C4-2B (cell line): ENCODE measurements around the gene NEURL3.

Experiments used
- H3K27ac ChIP-seq: fragments of 450-650 bp; 2 replicates; pipeline ENCODE4 v1.5.1; 2017
- ZFX ChIP-seq: fragments of 450-650 bp; IDR thresholded peaks from 2 replicates; pipeline ENCODE4 v1.6.1; 2017
- TF ChIP-seq, protein P1 (sequence below): fragments of 450-650 bp; conservative IDR thresholded peaks from 2 replicates; pipeline ENCODE4 v1.5.1; 2017; ENCODE audit warnings: mild to moderate bottlenecking

The NEURL3 gene

DNA sequence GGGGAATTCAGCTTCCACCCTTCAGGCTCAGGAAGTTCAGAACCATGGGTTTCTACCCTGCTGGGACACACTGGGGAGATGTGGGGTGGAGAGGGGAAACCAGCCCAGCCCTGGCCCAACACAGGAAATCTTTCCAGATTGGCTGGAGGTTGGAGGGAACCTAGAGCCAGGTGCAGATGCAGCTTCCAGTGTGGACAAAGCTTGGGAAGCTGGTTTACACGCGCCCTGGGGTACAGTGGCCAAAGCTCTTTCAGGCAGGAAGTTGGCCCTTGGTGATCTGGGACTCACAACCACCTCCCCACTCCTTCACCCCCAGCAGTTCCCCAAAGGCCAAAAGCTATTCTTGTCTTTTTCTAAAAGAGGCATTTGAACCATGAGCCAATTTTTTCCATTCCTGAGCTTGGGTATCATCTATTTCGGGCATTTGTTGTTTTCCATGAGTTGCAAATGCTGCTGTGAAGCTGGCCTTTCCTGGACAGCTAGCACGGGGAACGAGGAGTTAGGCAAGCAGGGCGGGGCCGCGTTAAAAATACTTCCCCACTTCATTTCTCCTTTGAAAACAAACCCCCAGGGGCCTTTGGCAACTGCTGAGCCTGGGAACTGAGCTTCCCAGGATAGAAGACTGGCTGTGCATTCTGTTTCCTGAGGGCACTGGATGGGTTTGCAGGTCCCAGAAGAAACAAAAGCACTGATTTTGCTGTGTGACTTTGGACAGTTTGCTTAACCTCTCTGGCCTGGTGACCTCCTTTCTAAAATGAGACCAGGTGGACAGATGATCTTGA is 28.3 kb upstream of the NEURL3 start:
- no peak overlapping the region for H3K27ac ChIP-seq
- no peak for TF ChIP-seq ZFX
- TF ChIP-seq, protein P1, sequence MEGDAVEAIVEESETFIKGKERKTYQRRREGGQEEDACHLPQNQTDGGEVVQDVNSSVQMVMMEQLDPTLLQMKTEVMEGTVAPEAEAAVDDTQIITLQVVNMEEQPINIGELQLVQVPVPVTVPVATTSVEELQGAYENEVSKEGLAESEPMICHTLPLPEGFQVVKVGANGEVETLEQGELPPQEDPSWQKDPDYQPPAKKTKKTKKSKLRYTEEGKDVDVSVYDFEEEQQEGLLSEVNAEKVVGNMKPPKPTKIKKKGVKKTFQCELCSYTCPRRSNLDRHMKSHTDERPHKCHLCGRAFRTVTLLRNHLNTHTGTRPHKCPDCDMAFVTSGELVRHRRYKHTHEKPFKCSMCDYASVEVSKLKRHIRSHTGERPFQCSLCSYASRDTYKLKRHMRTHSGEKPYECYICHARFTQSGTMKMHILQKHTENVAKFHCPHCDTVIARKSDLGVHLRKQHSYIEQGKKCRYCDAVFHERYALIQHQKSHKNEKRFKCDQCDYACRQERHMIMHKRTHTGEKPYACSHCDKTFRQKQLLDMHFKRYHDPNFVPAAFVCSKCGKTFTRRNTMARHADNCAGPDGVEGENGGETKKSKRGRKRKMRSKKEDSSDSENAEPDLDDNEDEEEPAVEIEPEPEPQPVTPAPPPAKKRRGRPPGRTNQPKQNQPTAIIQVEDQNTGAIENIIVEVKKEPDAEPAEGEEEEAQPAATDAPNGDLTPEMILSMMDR, result no peak

DNA sequence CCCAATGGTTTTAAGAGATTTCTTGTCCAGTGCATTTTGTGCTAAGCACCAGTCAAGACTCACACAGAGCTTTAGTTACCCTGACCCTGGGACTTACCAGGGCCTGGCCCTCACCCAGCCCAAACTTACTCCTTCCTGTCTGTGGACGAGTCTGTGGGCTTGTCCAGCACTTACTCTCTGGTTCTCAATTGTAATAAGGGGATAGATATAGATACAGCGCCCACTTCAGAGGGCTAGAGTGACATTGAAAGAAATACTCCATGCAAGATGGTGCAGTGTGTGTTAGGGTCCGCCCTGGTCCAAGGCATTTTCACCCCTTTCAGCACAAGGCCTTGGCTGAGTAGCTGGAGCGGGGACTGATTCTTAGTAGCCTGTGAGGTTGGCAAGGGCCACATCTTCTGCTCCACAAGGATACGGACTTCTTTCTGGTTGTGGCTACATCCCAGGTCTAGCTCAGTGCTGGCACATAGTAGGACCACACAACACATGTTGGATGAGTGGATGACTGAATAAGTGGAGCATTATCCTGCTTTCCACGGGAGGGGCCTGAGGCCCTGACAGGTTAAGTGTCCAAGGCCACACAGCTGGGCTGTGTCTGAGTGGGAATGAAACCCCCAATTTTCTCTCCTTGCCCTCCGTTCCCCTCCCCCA is 27.6 kb upstream of the NEURL3 start:
- no peak overlapping the region for H3K27ac ChIP-seq
- TF ChIP-seq, protein P1, result no peak
- no peak for TF ChIP-seq ZFX

DNA sequence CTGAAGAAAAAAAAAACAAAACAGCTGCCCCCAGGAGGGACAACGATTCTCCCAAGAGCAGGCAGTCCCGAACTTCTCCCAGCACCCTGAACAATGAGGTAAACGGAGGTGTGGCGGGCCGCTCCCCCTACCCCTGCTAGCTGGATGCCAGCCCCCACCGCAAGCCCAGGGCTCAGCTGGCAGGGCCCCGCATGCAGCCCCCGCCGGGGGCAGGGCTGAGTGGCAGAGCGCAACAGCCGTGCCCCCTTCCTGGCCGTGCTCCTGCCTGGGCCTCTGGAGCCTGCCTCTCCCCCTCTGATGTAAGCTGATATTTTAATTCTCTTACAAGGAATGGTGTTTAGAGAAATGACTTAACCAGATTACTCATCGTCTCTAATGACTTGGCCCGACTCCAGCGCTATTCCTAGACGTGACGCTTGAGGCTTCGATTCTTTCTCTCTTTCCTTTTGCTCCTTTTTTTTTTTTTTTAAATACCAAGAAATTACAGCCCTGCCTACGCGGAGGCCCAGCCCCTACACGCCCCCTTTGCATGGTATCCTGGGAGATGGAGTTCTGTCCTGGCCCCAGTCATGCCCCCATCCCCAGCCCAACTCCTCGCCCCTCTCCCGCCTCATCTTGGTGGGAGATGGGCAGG is 26.8 kb upstream of the NEURL3 start:
- no peak overlapping the region; the same call in 1 of the 2 replicates for H3K27ac ChIP-seq
- no peak for TF ChIP-seq ZFX
- TF ChIP-seq, protein P1, result no peak

DNA sequence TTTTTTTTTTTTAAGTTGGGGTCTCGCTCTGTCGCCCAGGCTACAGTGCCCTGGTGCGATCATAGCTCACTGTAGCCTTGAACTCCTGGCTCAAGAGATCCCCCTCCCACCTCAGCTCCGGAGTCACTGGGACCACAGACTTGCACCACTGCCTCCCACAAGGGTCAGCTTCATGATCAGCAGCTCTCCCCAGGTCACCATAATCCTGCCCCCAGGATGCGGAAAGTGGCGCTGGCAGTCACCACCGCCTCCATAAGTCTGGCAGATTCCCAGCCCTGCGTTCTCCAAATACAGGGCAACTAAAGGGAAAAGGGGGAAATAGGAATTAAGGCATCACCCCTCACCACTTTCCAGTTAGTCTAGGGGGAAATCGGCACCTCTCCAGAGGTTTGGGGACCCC is 26.2 kb upstream of the NEURL3 start:
- TF ChIP-seq, protein P1, result no peak
- TF ChIP-seq ZFX, result no peak
- no peak overlapping the region for H3K27ac ChIP-seq

DNA sequence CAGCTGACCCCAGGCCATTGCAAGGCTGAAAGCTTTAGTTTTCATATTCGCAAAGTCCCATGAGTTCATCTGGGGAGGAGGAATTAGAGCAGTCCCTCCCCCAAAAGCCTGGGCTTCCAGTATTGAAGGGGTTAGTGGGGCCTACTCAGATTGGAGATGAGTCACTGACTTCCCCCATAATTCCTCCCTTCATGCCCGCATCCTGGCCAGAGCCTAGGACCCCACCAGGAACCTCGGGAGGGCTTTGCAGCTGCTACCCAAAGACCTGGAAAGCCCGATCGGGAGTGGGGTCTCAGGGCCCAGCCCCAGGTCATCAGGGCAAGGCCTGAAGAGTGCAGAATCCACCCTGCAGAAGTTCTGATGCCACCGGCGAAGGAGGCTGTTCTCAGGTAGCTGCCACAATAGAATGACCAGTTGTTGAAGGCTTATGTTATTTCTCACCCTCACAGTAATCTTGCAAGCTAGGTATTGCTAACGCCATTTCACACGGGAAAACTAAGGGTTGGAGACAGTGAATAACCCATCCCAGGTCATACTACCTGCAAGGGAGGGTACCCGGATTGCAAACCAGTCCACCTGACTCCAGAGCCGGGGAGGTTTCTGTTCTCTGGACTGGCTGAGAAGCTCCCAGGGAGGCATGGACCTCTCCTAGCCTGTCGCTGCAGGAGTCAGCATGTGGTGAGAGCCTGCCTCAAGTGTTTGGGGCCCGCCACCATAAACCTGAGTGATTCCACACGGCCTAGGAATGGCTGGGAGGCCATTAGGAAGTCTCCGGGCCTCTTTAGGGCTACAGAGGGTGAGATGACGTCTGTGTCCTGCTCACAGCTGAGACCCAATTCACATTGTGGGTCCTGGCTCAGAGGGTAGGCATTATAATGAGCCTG is 25.6 kb upstream of the NEURL3 start:
- TF ChIP-seq, protein P1, result no peak
- no peak for TF ChIP-seq ZFX
- H3K27ac ChIP-seq, result no peak overlapping the region

DNA sequence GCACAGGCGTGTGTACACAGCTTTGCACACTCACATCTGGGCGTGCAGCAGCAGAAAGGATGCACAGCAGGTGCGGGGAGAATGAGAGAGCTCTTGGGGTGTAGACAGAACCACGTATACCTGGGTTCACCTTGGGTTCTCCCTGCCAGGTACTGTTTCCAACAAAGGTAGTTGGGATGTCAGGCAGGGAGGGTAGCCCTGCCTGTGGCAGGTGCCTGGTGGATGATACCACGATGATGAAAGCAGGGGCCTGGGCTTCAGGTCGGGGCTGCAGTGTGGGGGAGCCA is 24.9 kb upstream of the NEURL3 start:
- no peak overlapping the region for H3K27ac ChIP-seq
- TF ChIP-seq, protein P1, result no peak
- no peak for TF ChIP-seq ZFX
